ENCODE results near the gene HES3.

- TF ChIP-seq POLR2AphosphoS5 (IDR thresholded peaks at IDR 0.05; ENCODE audit: low read length) (no peak), RCOR1 (conservative IDR thresholded peaks at IDR 0.05; ENCODE audit: low read depth, low read length) (no peak)
Observed at GRCh38 chr1:6249739-6250689, 6.0 kb downstream of the HES3 start.

Measured in GM12878 (cell line).